ENCODE results near the gene PLA2G4D. TPM values are rescaled to one million over a fixed set of nuclear protein-coding genes. Genes with fewer than 3 reads are reported as not detected.

The PLA2G4D gene
- total RNA-seq, 1 donor from 2014 or later, result not detected

GRCh38 chr15:42133886-42134502 is 39.6 kb upstream of the PLA2G4D start:
- intact Hi-C loops (cut with micrococcal nuclease), result loop anchor here (1.0 kb wide), 1 partner anchor 145 kb away; no protein-coding TSS in a partner anchor
- no peaks in the 10 kb centered on the region for H3K9me3 Mint-ChIP-seq

GRCh38 chr15:42133356-42133755 is 39.0 kb upstream of the PLA2G4D start:
- no peaks in the 10 kb centered on the region for H3K36me3 Mint-ChIP-seq (ENCODE audit: low read depth)
- no peak overlapping the region for H3K27ac Mint-ChIP-seq
- intact Hi-C loops (cut with micrococcal nuclease), result no loop called here
- DNase-seq (ENCODE audit: low spot score), result no peak
- peaks cover 15% of the 10 kb centered on the region for H3K27me3 Mint-ChIP-seq (ENCODE audit: low read depth)
- no peaks in the 10 kb centered on the region for H3K4me1 Mint-ChIP-seq (ENCODE audit: low read depth)
- H3K9me3 Mint-ChIP-seq, result no peaks in the 10 kb centered on the region
- no peak overlapping the region for H3K4me3 Mint-ChIP-seq (ENCODE audit: low read depth)

More at GRCh38 chr15:42133886-42134502, 39.6 kb upstream of the PLA2G4D start:
- Mint-ChIP-seq H3K27me3 (ENCODE audit: low read depth) (peaks cover 15% of the 10 kb centered on the region), H3K27ac (no peak overlapping the region), H3K4me3 (ENCODE audit: low read depth) (no peak overlapping the region), H3K4me1 (ENCODE audit: low read depth) (no peaks in the 10 kb centered on the region), H3K36me3 (ENCODE audit: low read depth) (no peaks in the 10 kb centered on the region)
- DNase-seq (ENCODE audit: low spot score), result peak; percentile 48

GRCh38 chr15:42131826-42132806 is 37.8 kb upstream of the PLA2G4D start:
- no peaks in the 10 kb centered on the region for H3K4me1 Mint-ChIP-seq (ENCODE audit: low read depth)
- no peak for DNase-seq (ENCODE audit: low spot score)
- H3K36me3 Mint-ChIP-seq (ENCODE audit: low read depth), result no peaks in the 10 kb centered on the region
- H3K4me3 Mint-ChIP-seq (ENCODE audit: low read depth), result no peak overlapping the region
- H3K9me3 Mint-ChIP-seq, result no peaks in the 10 kb centered on the region
- peaks cover 19% of the 10 kb centered on the region for H3K27me3 Mint-ChIP-seq (ENCODE audit: low read depth)
- H3K27ac Mint-ChIP-seq, result no peak overlapping the region
- intact Hi-C loops (cut with micrococcal nuclease), result no loop called here

GRCh38 chr15:42131006-42131405 is 36.6 kb upstream of the PLA2G4D start:
- H3K9me3 Mint-ChIP-seq, result no peaks in the 10 kb centered on the region
- intact Hi-C loops (cut with micrococcal nuclease), result no loop called here
- H3K4me3 Mint-ChIP-seq (ENCODE audit: low read depth), result no peak overlapping the region
- no peaks in the 10 kb centered on the region for H3K36me3 Mint-ChIP-seq (ENCODE audit: low read depth)
- no peak for DNase-seq (ENCODE audit: low spot score)
- no peaks in the 10 kb centered on the region for H3K4me1 Mint-ChIP-seq (ENCODE audit: low read depth)
- H3K27ac Mint-ChIP-seq, result no peak overlapping the region
- H3K27me3 Mint-ChIP-seq (ENCODE audit: low read depth), result peaks cover 19% of the 10 kb centered on the region

- no peak overlapping the region for H3K4me3 Mint-ChIP-seq (ENCODE audit: low read depth)
- H3K27ac Mint-ChIP-seq, result no peak overlapping the region
- H3K36me3 Mint-ChIP-seq (ENCODE audit: low read depth), result no peaks in the 10 kb centered on the region
- no peaks in the 10 kb centered on the region for H3K4me1 Mint-ChIP-seq (ENCODE audit: low read depth)
- intact Hi-C loops (cut with micrococcal nuclease), result no loop called here
- no peak for DNase-seq (ENCODE audit: low spot score)
- H3K9me3 Mint-ChIP-seq, result no peaks in the 10 kb centered on the region
- H3K27me3 Mint-ChIP-seq (ENCODE audit: low read depth), result peaks cover 20% of the 10 kb centered on the region
Measured at GRCh38 chr15:42130246-42130986, 36.1 kb upstream of the PLA2G4D start.

- Mint-ChIP-seq H3K36me3 (ENCODE audit: low read depth) (no peaks in the 10 kb centered on the region), H3K27me3 (ENCODE audit: low read depth) (peaks cover 27% of the 10 kb centered on the region), H3K4me1 (ENCODE audit: low read depth) (no peaks in the 10 kb centered on the region), H3K4me3 (ENCODE audit: low read depth) (no peak overlapping the region), H3K9me3 (no peaks in the 10 kb centered on the region), H3K27ac (no peak overlapping the region)
- DNase-seq (ENCODE audit: low spot score), result no peak
- intact Hi-C loops (cut with micrococcal nuclease), result no loop called here
Measured at GRCh38 chr15:42129364-42129763, 35.0 kb upstream of the PLA2G4D start.

GRCh38 chr15:42128476-42128875 is 34.1 kb upstream of the PLA2G4D start:
- DNase-seq (ENCODE audit: low spot score), result no peak
- intact Hi-C loops (cut with micrococcal nuclease), result no loop called here
- H3K36me3 Mint-ChIP-seq (ENCODE audit: low read depth), result no peaks in the 10 kb centered on the region
- no peak overlapping the region for H3K4me3 Mint-ChIP-seq (ENCODE audit: low read depth)
- peaks cover 27% of the 10 kb centered on the region for H3K27me3 Mint-ChIP-seq (ENCODE audit: low read depth)
- no peak overlapping the region for H3K27ac Mint-ChIP-seq
- H3K9me3 Mint-ChIP-seq, result no peaks in the 10 kb centered on the region
- H3K4me1 Mint-ChIP-seq (ENCODE audit: low read depth), result no peaks in the 10 kb centered on the region

- Mint-ChIP-seq H3K4me3 (ENCODE audit: low read depth) (no peak overlapping the region), H3K9me3 (no peaks in the 10 kb centered on the region), H3K36me3 (ENCODE audit: low read depth) (no peaks in the 10 kb centered on the region), H3K27ac (no peak overlapping the region), H3K4me1 (ENCODE audit: low read depth) (peaks cover 8% of the 10 kb centered on the region), H3K27me3 (ENCODE audit: low read depth) (peaks cover 19% of the 10 kb centered on the region)
- DNase-seq (ENCODE audit: low spot score), result no peak
- intact Hi-C loops (cut with micrococcal nuclease), result no loop called here
Measured at GRCh38 chr15:42123546-42123945, 29.2 kb upstream of the PLA2G4D start.

GRCh38 chr15:42121682-42122081 is 27.3 kb upstream of the PLA2G4D start:
- peaks cover 8% of the 10 kb centered on the region for H3K4me1 Mint-ChIP-seq (ENCODE audit: low read depth)
- H3K4me3 Mint-ChIP-seq (ENCODE audit: low read depth), result no peak overlapping the region
- peaks cover 15% of the 10 kb centered on the region for H3K27me3 Mint-ChIP-seq (ENCODE audit: low read depth)
- no peaks in the 10 kb centered on the region for H3K36me3 Mint-ChIP-seq (ENCODE audit: low read depth)
- no peak for DNase-seq (ENCODE audit: low spot score)
- no peaks in the 10 kb centered on the region for H3K9me3 Mint-ChIP-seq
- H3K27ac Mint-ChIP-seq, result no peak overlapping the region
- intact Hi-C loops (cut with micrococcal nuclease), result no loop called here

- no peak overlapping the region for H3K4me3 Mint-ChIP-seq (ENCODE audit: low read depth)
Measured at GRCh38 chr15:42121021-42121420, 26.7 kb upstream of the PLA2G4D start.

GRCh38 chr15:42120285-42120684 is 25.9 kb upstream of the PLA2G4D start:
- Mint-ChIP-seq H3K27me3 (ENCODE audit: low read depth) (peaks cover 20% of the 10 kb centered on the region), H3K9me3 (no peaks in the 10 kb centered on the region), H3K27ac (no peak overlapping the region), H3K4me3 (ENCODE audit: low read depth) (no peak overlapping the region), H3K4me1 (ENCODE audit: low read depth) (peaks cover 8% of the 10 kb centered on the region), H3K36me3 (ENCODE audit: low read depth) (no peaks in the 10 kb centered on the region)
- intact Hi-C loops (cut with micrococcal nuclease), result no loop called here
- no peak for DNase-seq (ENCODE audit: low spot score)

More at GRCh38 chr15:42121021-42121420, 26.7 kb upstream of the PLA2G4D start:
- Mint-ChIP-seq H3K27ac (no peak overlapping the region), H3K9me3 (no peaks in the 10 kb centered on the region), H3K36me3 (ENCODE audit: low read depth) (no peaks in the 10 kb centered on the region), H3K27me3 (ENCODE audit: low read depth) (peaks cover 19% of the 10 kb centered on the region), H3K4me1 (ENCODE audit: low read depth) (peaks cover 8% of the 10 kb centered on the region)
- DNase-seq (ENCODE audit: low spot score), result no peak
- intact Hi-C loops (cut with micrococcal nuclease), result no loop called here

- Mint-ChIP-seq H3K27me3 (ENCODE audit: low read depth) (peaks cover 17% of the 10 kb centered on the region), H3K36me3 (ENCODE audit: low read depth) (no peaks in the 10 kb centered on the region), H3K27ac (no peak overlapping the region), H3K9me3 (no peaks in the 10 kb centered on the region), H3K4me3 (ENCODE audit: low read depth) (no peak overlapping the region), H3K4me1 (ENCODE audit: low read depth) (peaks cover 8% of the 10 kb centered on the region)
- intact Hi-C loops (cut with micrococcal nuclease), result no loop called here
- no peak for DNase-seq (ENCODE audit: low spot score)
Measured at GRCh38 chr15:42119446-42119760, 25.0 kb upstream of the PLA2G4D start.

Data from activated T-helper 2 cell treated with anti-CD3 and anti-CD28 coated beads, Interferon-gamma antibody, Interleukin-2, Interleukin-4, amounts not matched to agents 10 μg/mL and 5 μg/mL and 100 μg/mL, durations not matched to agents 14 hours and 24 hours and 36 hours (primary cell).